NCI-H446 treated with DMSO at 0.1 percent for 48 hours (cell line): ENCODE results near the gene IKZF2.

Experiments used
- DNase-seq: peaks from one replicate; lab custom pipeline; 2025; lab: John Stamatoyannopoulos, UW

IKZF2 gene

DNA sequence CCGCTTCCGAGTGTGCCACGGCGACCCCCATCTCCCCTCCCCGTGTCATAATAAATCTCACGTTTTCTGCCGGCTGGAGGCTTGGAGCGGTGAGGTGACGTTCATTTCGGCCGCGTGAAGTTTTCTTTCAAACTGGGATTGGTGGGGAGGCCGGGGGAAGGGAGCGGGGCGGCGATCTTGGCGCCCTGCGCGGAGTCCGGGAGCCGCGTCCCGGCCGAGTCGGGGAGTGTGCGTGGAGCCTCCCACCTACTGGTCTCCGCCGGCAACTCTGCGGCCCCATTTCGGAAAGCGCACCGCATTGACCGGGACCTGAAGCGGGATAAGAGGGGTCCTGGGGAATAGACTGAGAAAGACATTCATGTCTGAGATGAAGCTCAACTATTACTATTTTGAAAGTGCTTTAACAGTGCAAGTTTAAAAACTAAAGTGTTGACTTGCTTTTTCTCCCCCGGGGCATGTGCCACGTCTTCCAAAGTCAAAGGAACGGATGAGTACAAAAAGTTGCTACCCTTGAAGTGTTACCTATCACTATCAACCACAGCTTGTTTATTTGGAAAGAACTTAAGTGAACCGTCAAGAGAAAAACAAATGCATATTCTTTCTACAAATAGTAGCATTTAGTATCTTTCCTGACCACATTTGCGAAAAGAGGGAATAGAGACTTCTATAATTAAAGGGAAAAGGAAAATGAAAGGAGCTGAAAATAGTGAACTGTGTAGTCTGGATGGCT, 818 bp upstream of the IKZF2 start:
- DNase-seq: peak; percentile 44

GRCh38 chr2:213150315-213151097, 906 bp downstream of the IKZF2 start:
- DNase-seq: no peak

DNA sequence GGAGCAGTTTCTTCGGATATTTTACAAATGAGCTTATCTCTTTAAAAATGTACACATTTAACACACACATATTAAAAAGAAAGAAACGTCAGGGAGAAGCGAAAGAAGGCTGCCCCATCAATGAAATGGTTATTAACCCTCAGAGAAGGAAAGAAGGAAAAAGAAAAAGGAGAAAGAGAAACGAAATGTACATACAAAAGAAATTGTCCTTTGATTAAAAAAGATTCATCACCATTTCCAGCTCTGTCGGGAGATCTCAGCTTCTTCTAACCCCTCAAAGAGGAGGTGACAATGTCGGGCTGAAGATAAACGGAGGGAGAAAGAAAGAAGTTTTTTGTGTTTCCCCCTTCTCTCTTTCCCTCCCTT, 1.5 kb downstream of the IKZF2 start:
- no peak for DNase-seq

DNA sequence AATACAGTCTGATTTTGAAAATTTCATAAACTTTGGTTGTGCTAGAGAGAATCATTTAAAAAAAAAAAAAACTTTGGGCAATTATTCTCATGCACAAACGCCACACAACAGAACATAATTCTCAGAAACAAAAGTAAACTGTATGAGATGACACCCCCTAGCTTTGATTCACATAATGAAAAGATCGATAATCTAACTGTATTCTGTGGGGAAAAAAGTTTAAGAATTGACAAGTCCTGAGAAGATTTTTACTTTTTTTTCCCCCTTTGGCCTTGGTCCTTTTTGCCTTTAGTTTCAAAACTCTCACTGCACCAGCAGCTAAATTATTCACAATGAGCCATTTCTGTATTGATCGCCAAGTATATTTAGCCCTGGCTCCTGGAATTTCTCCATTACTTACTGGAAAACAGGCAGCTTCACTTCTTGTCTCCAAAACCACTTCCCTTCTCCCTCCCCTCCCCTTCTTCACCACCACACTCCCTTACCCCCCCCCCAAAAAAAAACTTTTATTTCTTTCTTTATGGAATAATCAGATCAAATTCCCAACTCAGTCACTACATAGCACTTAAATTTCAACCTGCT, 2.0 kb downstream of the IKZF2 start:
- no peak for DNase-seq

DNA sequence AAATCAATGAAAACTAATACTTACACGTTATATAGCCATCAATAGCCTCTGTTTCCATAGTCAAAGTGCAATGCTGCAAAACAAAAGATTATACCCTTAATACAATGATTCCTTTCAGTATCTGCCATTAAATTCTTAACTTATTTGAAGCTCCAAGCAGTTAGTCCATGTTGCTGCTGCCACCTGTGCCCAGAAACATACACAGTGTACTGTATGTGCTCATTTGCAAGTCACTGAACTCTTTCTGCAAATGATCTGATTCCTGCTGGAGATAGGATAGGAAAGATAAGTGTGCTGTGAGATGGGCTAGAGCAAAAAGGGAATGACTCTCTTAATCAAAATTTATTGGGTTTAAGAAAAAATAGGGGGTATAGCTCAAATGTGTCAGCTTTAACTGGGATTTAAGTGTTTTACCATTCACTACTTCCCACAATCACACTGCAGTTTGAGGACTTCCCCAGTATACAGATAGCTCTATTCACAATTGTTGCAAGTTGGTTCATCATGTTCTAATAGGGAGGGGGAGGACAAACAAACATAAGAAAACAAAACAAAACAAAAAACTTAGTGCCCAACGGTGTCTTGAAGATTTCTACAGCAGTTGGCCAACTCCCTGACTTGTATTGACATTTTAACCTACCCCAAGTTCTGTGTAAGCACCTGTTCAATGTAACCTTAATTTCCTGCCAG, 2.7 kb downstream of the IKZF2 start:
- no peak for DNase-seq

GRCh38 chr2:213147538-213147937, 3.9 kb downstream of the IKZF2 start:
- DNase-seq: no peak

- DNase-seq: no peak
Observed at GRCh38 chr2:213145715-213146242, 5.6 kb downstream of the IKZF2 start.

- no peak for DNase-seq
Observed at GRCh38 chr2:213137064-213137463, 14.3 kb downstream of the IKZF2 start.

DNA sequence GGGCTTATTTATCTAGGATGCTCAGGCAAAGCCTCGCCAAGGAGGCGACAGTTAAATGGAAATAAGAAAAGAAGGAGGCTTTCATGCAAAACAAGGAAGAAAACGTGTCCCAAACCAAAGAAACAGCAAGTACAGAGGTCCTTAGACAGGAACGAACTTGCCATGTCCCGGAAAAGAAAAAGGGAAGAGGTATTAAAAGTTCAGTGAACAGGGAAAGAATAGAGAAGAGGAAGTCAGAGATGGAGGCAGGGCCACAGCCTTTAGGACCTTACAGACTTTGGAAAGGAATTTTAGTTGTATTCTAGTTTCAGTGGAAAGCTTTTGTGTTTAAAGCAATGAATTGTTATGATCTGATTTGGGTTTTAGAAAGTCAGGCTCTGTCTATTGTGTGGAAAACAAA, 22.1 kb downstream of the IKZF2 start:
- no peak for DNase-seq

DNA sequence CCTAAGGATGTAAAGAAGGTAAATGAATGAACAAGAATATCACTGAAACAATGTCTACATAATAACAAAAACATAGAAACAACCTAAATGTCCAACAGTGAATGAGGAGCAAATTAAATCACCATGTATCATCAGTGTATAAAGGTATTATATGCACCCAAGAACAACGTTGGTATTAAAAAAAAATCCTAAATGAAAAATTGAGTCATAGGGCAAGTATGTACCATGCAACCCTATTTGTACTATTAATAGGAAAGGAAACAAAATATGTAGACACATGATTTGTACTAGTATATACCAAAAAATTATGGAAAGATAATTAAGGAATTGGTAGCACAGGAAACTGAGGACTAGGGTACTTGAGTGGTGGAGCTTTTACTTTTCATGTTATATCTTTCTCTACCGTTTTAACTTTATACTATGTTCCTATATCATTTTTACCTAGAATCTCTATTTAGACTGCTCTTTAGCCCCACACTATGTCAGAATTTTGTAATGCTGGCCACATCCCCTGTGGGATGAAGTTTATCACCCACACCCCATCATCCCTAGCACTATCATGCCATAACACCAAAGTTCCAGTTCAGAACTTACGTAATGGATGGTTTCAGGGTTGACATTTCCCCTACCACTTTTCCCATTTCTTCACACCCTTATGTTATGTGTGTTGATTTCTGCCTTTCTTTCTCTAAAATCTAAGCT, 25.6 kb downstream of the IKZF2 start:
- no peak for DNase-seq

- DNase-seq: no peak
Observed at GRCh38 chr2:213122725-213123124, 28.7 kb downstream of the IKZF2 start.

- no peak for DNase-seq
Observed at GRCh38 chr2:213121690-213122089, 29.7 kb downstream of the IKZF2 start.

DNA sequence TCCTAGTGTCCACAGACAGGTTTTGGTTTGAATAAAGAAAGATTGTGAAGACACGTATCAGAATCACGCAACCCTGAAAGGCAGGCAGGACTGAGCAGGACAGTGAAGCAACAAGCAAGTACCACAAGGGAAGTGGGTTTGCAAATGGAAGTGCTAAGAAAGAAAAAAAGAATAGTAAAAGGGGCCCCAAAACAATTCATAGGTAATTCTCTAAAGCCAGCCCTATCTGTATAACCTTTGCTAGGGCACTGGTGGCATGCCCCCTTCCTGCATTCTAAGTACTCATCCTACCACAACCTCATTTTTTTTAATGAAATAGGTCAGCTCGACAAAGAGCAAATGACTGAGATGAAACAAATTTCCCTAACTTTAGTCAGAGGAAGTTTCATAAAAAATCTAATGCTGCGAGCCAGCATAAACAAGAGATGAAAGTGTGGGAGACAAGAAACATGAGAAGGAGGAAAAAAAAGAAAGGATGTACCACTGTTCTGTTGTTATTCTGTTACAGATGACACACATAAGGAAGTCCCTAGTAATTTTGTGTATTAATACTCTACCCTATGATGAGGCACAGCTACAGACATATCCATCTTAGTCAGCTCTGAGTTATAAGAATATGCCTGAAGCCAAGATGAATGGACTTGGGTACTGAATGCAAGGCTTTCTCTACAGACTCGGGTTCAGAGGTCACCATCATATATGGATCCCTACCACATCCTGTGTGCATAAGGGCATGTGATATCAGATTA, 32.2 kb downstream of the IKZF2 start:
- DNase-seq: no peak

GRCh38 chr2:213108308-213108707, 43.1 kb downstream of the IKZF2 start:
- DNase-seq: no peak

DNA sequence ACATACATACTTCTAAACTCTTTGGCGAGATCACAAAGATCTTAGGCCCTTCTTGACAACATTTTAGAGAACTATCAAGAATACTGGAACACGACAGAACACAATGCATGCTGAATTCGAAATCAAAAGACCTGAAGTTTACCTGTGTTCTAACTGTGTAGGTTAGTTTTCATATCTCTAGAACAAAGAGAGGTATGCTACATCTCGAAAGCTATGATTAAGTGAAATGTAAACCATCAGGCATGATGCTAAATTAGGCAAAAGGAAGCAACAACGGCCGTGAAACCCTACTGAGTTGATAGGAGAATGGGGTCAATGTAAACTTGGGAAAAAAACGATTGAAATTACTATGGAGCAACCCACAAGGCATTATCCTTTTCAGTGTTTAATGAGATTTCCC, 43.7 kb downstream of the IKZF2 start:
- DNase-seq: no peak

GRCh38 chr2:213105212-213105611, 46.2 kb downstream of the IKZF2 start:
- DNase-seq: no peak

- DNase-seq: no peak
Observed at GRCh38 chr2:213104903-213105202, 46.6 kb downstream of the IKZF2 start.

- DNase-seq: no peak
Observed at GRCh38 chr2:213104092-213104902, 47.1 kb downstream of the IKZF2 start.

DNA sequence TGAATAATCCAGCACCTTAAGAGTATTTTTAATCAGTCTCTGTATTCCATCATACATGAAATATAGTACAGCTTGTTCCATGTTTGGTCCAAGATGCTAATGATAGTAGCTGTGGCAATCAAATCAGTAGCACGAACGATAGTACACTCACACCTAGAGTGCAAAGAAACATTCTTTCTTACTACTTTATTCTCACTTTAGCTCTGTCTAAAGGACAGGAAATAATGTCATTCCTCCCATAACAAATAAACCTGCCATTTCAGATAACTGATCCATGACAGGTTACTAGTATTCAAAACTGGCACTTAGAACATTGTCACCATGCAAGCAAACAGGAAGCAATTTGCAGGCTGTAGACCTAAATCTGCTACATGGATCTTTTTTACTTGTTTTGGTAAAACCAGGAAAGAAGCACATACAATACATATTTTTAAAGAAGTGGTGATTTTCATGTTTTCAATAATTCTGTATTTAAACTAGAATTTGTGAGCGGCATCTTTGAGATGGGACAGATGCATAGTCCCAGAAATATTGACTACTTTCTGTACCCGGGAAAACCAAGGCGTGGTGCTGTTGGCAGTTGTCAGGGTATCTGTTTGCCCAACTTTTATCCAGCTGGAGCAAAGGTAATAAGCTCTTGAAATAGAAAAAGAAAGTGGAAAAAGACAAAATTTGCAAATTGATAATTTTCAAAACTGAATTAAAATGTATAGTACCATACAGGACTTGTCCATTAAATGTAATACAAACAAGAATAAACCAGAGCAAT, 49.5 kb downstream of the IKZF2 start:
- DNase-seq: no peak

- DNase-seq: no peak
Observed at GRCh38 chr2:213101109-213101508, 50.3 kb downstream of the IKZF2 start.
